ENCODE data around the gene TBC1D7.

Gene TBC1D7

GRCh38 chr6:13260101-13260598, 68.2 kb downstream of the TBC1D7 start:
- DNase-seq (ENCODE audit: extremely low spot score): no peak
- ChIA-PET CTCF (no interaction called here), POLR2A (no interaction called here)
- TF ChIP-seq ZNF384 (IDR thresholded peaks at IDR 0.05) (no peak), ARNT (IDR thresholded peaks at IDR 0.05) (no peak), NFRKB (IDR thresholded peaks at IDR 0.05) (no peak), SUZ12 (IDR thresholded peaks at IDR 0.05) (no peak), FOXK2 (IDR thresholded peaks at IDR 0.05) (no peak), LEF1 (IDR thresholded peaks at IDR 0.05; ENCODE audit: borderline replicate concordance) (no peak), FOXA1 (IDR thresholded peaks at IDR 0.05) (no peak), HDGF (IDR thresholded peaks at IDR 0.05; ENCODE audit: borderline replicate concordance) (no peak), FOXM1 (IDR thresholded peaks at IDR 0.05; ENCODE audit: borderline replicate concordance) (no peak), SP1 (IDR thresholded peaks at IDR 0.05) (no peak), BHLHE40 (IDR thresholded peaks at IDR 0.05; ENCODE audit: borderline replicate concordance) (no peak)

GRCh38 chr6:13259393-13259792, 68.9 kb downstream of the TBC1D7 start:
- POLR2A ChIA-PET: no interaction called here
- DNase-seq (ENCODE audit: extremely low spot score): no peak
- TF ChIP-seq BHLHE40 (IDR thresholded peaks at IDR 0.05; ENCODE audit: borderline replicate concordance) (no peak), FOXK2 (IDR thresholded peaks at IDR 0.05) (no peak)
- CTCF ChIA-PET: no interaction called here

- TF ChIP-seq BHLHE40 (IDR thresholded peaks at IDR 0.05; ENCODE audit: borderline replicate concordance) (no peak), L3MBTL2 (conservative IDR thresholded peaks at IDR 0.05) (no peak), FOXM1 (IDR thresholded peaks at IDR 0.05; ENCODE audit: borderline replicate concordance) (no peak), SP1 (IDR thresholded peaks at IDR 0.05) (no peak), ELF4 (IDR thresholded peaks at IDR 0.05) (no peak), LEF1 (IDR thresholded peaks at IDR 0.05; ENCODE audit: borderline replicate concordance) (no peak), NFRKB (IDR thresholded peaks at IDR 0.05) (no peak), ZNF384 (IDR thresholded peaks at IDR 0.05) (no peak), CTBP1 (IDR thresholded peaks at IDR 0.05; ENCODE audit: borderline replicate concordance) (no peak), TARDBP (IDR thresholded peaks at IDR 0.05) (no peak), HDGF (IDR thresholded peaks at IDR 0.05; ENCODE audit: borderline replicate concordance) (no peak)
- CTCF ChIA-PET: no interaction called here
- no peak for DNase-seq (ENCODE audit: extremely low spot score)
- POLR2A ChIA-PET: no interaction called here
Measured at GRCh38 chr6:13256266-13257001, 71.9 kb downstream of the TBC1D7 start.
